ENCODE results near the gene HOXB5.

DNA sequence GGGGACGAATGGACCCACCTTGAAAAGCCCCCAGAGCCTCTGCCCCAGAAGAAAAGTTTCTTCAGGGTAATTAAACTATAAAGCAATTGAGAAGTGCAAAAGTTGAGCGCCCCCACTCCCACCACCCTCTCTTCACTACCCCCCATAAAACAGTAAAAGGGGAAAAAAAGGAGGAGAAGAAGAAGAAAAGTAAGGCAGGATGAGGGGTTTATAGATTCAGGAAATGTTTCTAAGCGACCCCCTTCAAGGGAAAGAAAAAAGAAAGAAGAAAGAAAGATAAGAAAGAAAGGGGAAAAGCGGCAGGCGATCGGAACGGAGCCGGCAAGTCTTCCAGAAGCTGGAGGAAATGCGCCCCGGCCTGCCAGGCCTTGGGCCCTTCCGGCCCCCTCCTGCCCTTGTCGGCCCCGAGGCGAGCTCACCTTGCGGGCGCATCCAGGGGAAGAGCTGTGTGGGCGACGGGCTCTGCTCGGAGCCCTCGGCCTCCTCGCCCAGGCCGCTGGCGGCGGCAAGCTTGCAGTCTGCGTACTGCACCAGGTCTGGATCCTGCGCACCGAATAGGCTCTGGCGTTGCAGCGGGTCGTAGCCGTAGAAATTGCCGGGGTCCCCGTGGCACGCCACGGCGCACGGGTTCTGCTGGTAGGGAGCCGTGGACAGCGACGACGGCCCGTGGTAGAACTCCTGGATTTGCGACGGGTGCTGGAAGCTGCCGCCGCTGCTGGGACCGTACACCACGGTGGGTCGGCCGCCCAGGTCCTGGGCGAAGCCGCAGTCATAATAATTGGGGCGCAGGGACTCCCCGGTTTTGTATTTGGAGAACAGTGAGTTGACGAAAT lies 20.5 kb upstream of the HOXB5 start:
- TF ChIP-seq, protein P1, sequence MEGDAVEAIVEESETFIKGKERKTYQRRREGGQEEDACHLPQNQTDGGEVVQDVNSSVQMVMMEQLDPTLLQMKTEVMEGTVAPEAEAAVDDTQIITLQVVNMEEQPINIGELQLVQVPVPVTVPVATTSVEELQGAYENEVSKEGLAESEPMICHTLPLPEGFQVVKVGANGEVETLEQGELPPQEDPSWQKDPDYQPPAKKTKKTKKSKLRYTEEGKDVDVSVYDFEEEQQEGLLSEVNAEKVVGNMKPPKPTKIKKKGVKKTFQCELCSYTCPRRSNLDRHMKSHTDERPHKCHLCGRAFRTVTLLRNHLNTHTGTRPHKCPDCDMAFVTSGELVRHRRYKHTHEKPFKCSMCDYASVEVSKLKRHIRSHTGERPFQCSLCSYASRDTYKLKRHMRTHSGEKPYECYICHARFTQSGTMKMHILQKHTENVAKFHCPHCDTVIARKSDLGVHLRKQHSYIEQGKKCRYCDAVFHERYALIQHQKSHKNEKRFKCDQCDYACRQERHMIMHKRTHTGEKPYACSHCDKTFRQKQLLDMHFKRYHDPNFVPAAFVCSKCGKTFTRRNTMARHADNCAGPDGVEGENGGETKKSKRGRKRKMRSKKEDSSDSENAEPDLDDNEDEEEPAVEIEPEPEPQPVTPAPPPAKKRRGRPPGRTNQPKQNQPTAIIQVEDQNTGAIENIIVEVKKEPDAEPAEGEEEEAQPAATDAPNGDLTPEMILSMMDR (IDR thresholded peaks at IDR 0.05): no peak
- TF ChIP-seq POLR2AphosphoS5 (IDR thresholded peaks at IDR 0.05) (peak; percentile 16), POLR2A (IDR thresholded peaks at IDR 0.05) (no peak), EP300 (IDR thresholded peaks at IDR 0.05) (no peak)

Data from gastroesophageal sphincter (tissue), 3 donors.